HEK293 (cell line): Measurements from ENCODE around the gene TBL1X.

ENCODE experiments used
- CTCF ChIA-PET: fragments of 350-600 bp; formaldehyde crosslinking; extraction: SDS; loops from one replicate; lab custom pipeline; 2021; ENCODE audit warnings: antibody characterized with exemption; lab: Yijun Ruan, JAX
- POLR2A ChIA-PET: fragments of 300-600 bp; formaldehyde crosslinking; extraction: SDS; loops from one replicate; lab custom pipeline; 2020; ENCODE audit warnings: antibody characterized with exemption, inconsistent platforms; lab: Yijun Ruan, JAX
- H3K27ac ChIP-seq: fragments of 200-500 bp; sonication (Bioruptor generic); 2 replicates; pipeline ENCODE4 v1.5.1; 2014; ENCODE audit warnings: low read depth, low read length, control low read depth, inconsistent platforms; ENCODE audit errors: extremely low read depth
- H3K36me3 ChIP-seq, 2 experiments: fragments of 200-500 bp in 1 of 2; sonication (Bioruptor generic) in 1 of 2; 1 replicate in 1 of 2; 2 replicates in 1 of 2; pipeline ENCODE4 v1.5.1; 2014 to 2017; ENCODE audit warnings: inconsistent platforms in 2 of 2, low read length in 2 of 2; ENCODE audit not compliant: control insufficient read depth in 2 of 2, insufficient read depth in 1 of 2
- H3K4me1 ChIP-seq: fragments of 200-500 bp; sonication (Bioruptor generic); 2 replicates; pipeline ENCODE4 v1.5.1; 2014; ENCODE audit warnings: mild to moderate bottlenecking, low read length, inconsistent platforms; ENCODE audit not compliant: control insufficient read depth, insufficient read depth
- H3K4me3 ChIP-seq: 2 replicates; pipeline ENCODE4 v1.5.1; 2011; ENCODE audit warnings: low read depth, mild to moderate bottlenecking, control low read depth, low read length, moderate library complexity
- H3K9me3 ChIP-seq: fragments of 200-500 bp; sonication (Bioruptor generic); 2 replicates; pipeline ENCODE4 v1.5.1; 2014; ENCODE audit warnings: low read depth, low read length, inconsistent platforms; ENCODE audit not compliant: control insufficient read depth, insufficient read depth
- BCL11B ChIP-seq: fragments of 450-650 bp; formaldehyde crosslinking; IDR thresholded peaks from 2 replicates; pipeline ENCODE4 v1.5.1; 2016; ENCODE audit warnings: low read depth, missing biosample characterization, missing genetic modification characterization
- KLF8 ChIP-seq: fragments of 450-650 bp; formaldehyde crosslinking; IDR thresholded peaks from 2 replicates; pipeline ENCODE4 v1.5.1; 2016; ENCODE audit warnings: missing biosample characterization, missing genetic modification characterization
- KLF9 ChIP-seq: fragments of 450-650 bp; formaldehyde crosslinking; IDR thresholded peaks from 2 replicates; pipeline ENCODE4 v1.5.1; 2016; ENCODE audit warnings: missing biosample characterization, missing genetic modification characterization, low read depth
- SP2 ChIP-seq: fragments of 450-650 bp; formaldehyde crosslinking; IDR thresholded peaks from 2 replicates; pipeline ENCODE4 v1.5.1; 2016; ENCODE audit warnings: missing biosample characterization, missing genetic modification characterization
- SP7 ChIP-seq: fragments of 450-650 bp; formaldehyde crosslinking; IDR thresholded peaks from 2 replicates; pipeline ENCODE4 v1.5.1; 2016; ENCODE audit warnings: missing biosample characterization, missing genetic modification characterization
- ZBTB10 ChIP-seq: fragments of 450-650 bp; formaldehyde crosslinking; IDR thresholded peaks from 2 replicates; pipeline ENCODE4 v1.5.1; 2016; ENCODE audit warnings: missing biosample characterization, missing genetic modification characterization
- ZNF211 ChIP-seq: fragments of 450-650 bp; formaldehyde crosslinking; IDR thresholded peaks from 2 replicates; pipeline ENCODE4 v1.5.1; 2016; ENCODE audit warnings: low read depth, missing biosample characterization, missing genetic modification characterization
- ZNF214 ChIP-seq: fragments of 450-650 bp; formaldehyde crosslinking; IDR thresholded peaks from 2 replicates; pipeline ENCODE4 v1.5.1; 2017; ENCODE audit warnings: missing biosample characterization, mild to moderate bottlenecking, missing genetic modification characterization, borderline replicate concordance
- ZNF223 ChIP-seq: fragments of 450-650 bp; formaldehyde crosslinking; IDR thresholded peaks from 2 replicates; pipeline ENCODE4 v1.5.1; 2016; ENCODE audit warnings: missing biosample characterization, missing genetic modification characterization
- ZNF292 ChIP-seq: fragments of 450-650 bp; formaldehyde crosslinking; IDR thresholded peaks from 2 replicates; pipeline ENCODE4 v1.5.1; 2016; ENCODE audit warnings: low read depth, missing biosample characterization, missing genetic modification characterization, borderline replicate concordance
- ZNF335 ChIP-seq: fragments of 450-650 bp; formaldehyde crosslinking; conservative IDR thresholded peaks from 2 replicates; pipeline ENCODE4 v1.5.1; 2016; ENCODE audit warnings: missing biosample characterization, missing genetic modification characterization
- ZNF404 ChIP-seq: fragments of 450-650 bp; formaldehyde crosslinking; IDR thresholded peaks from 2 replicates; pipeline ENCODE4 v1.5.1; 2017; ENCODE audit warnings: missing biosample characterization, missing genetic modification characterization
- ZNF488 ChIP-seq: fragments of 450-650 bp; formaldehyde crosslinking; IDR thresholded peaks from 2 replicates; pipeline ENCODE4 v1.5.1; 2016; ENCODE audit warnings: missing biosample characterization, missing genetic modification characterization
- ZNF501 ChIP-seq: fragments of 450-650 bp; formaldehyde crosslinking; IDR thresholded peaks from 2 replicates; pipeline ENCODE4 v1.5.1; 2016; ENCODE audit warnings: missing biosample characterization, missing genetic modification characterization
- ZNF521 ChIP-seq: fragments of 450-650 bp; formaldehyde crosslinking; IDR thresholded peaks from 2 replicates; pipeline ENCODE4 v1.5.1; 2017; ENCODE audit warnings: missing biosample characterization, mild to moderate bottlenecking, missing genetic modification characterization
- ZNF596 ChIP-seq: fragments of 450-650 bp; IDR thresholded peaks from 2 replicates; pipeline ENCODE4 v1.5.0; 2018; ENCODE audit warnings: missing biosample characterization, mild to moderate bottlenecking, missing genetic modification characterization, moderate library complexity
- ZNF629 ChIP-seq: fragments of 450-650 bp; formaldehyde crosslinking; IDR thresholded peaks from 2 replicates; pipeline ENCODE4 v1.5.1; 2017; ENCODE audit warnings: missing biosample characterization, missing genetic modification characterization
- ZNF654 ChIP-seq: fragments of 450-650 bp; formaldehyde crosslinking; IDR thresholded peaks from 2 replicates; pipeline ENCODE4 v1.5.1; 2016; ENCODE audit warnings: low read depth, missing biosample characterization, missing genetic modification characterization
- ZNF76 ChIP-seq: fragments of 450-650 bp; formaldehyde crosslinking; IDR thresholded peaks from 2 replicates; pipeline ENCODE4; 2016; ENCODE audit warnings: low read depth, missing biosample characterization, missing genetic modification characterization, borderline replicate concordance
- ZNF843 ChIP-seq: fragments of 450-650 bp; formaldehyde crosslinking; IDR thresholded peaks from 2 replicates; pipeline ENCODE4 v1.5.1; 2016; ENCODE audit warnings: missing biosample characterization, missing genetic modification characterization
- ZSCAN4 ChIP-seq: fragments of 450-650 bp; formaldehyde crosslinking; IDR thresholded peaks from 2 replicates; pipeline ENCODE4 v1.5.1; 2017; ENCODE audit warnings: missing biosample characterization, missing genetic modification characterization
- TF ChIP-seq, protein P1 (sequence below): fragments of 450-650 bp; formaldehyde crosslinking; IDR thresholded peaks from 2 replicates; pipeline ENCODE4 v1.5.1; 2016; ENCODE audit warnings: missing biosample characterization, missing genetic modification characterization
- TF ChIP-seq, protein P2 (sequence below): fragments of 450-650 bp; formaldehyde crosslinking; IDR thresholded peaks from 2 replicates; pipeline ENCODE4 v1.5.1; 2016; ENCODE audit warnings: missing biosample characterization, missing genetic modification characterization, low read depth

The TBL1X gene

GRCh38 chrX:9703406-9703805 is 238.5 kb downstream of the TBL1X start (continued):
- no peak for TF ChIP-seq ZBTB10 (tag by site-specific recombination)
- TF ChIP-seq ZNF292 (tag by site-specific recombination), result no peak
- no peak for TF ChIP-seq ZNF223

GRCh38 chrX:9704876-9705465 is 240.1 kb downstream of the TBL1X start:
- TF ChIP-seq SP7 (tag by site-specific recombination) (no peak), ZNF488 (tag by site-specific recombination) (no peak), ZNF654 (tag by site-specific recombination) (no peak), ZNF843 (tag by site-specific recombination) (no peak), ZNF521 (tag by site-specific recombination) (no peak), KLF8 (tag by site-specific recombination) (no peak), ZNF335 (tag by site-specific recombination) (no peak), KLF9 (tag by site-specific recombination) (no peak), ZNF214 (tag by site-specific recombination) (no peak), ZNF211 (no peak), SP2 (tag by site-specific recombination) (no peak), ZNF629 (tag by site-specific recombination) (no peak), ZSCAN4 (tag by site-specific recombination) (no peak), ZNF596 (tag by site-specific recombination) (no peak), ZNF76 (tag by site-specific recombination) (no peak), ZNF404 (no peak), ZNF501 (tag by site-specific recombination) (no peak), BCL11B (tag by site-specific recombination) (no peak)
- TF ChIP-seq, protein P1, sequence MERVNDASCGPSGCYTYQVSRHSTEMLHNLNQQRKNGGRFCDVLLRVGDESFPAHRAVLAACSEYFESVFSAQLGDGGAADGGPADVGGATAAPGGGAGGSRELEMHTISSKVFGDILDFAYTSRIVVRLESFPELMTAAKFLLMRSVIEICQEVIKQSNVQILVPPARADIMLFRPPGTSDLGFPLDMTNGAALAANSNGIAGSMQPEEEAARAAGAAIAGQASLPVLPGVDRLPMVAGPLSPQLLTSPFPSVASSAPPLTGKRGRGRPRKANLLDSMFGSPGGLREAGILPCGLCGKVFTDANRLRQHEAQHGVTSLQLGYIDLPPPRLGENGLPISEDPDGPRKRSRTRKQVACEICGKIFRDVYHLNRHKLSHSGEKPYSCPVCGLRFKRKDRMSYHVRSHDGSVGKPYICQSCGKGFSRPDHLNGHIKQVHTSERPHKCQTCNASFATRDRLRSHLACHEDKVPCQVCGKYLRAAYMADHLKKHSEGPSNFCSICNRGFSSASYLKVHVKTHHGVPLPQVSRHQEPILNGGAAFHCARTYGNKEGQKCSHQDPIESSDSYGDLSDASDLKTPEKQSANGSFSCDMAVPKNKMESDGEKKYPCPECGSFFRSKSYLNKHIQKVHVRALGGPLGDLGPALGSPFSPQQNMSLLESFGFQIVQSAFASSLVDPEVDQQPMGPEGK (tag by site-specific recombination), result no peak
- TF ChIP-seq, protein P2, sequence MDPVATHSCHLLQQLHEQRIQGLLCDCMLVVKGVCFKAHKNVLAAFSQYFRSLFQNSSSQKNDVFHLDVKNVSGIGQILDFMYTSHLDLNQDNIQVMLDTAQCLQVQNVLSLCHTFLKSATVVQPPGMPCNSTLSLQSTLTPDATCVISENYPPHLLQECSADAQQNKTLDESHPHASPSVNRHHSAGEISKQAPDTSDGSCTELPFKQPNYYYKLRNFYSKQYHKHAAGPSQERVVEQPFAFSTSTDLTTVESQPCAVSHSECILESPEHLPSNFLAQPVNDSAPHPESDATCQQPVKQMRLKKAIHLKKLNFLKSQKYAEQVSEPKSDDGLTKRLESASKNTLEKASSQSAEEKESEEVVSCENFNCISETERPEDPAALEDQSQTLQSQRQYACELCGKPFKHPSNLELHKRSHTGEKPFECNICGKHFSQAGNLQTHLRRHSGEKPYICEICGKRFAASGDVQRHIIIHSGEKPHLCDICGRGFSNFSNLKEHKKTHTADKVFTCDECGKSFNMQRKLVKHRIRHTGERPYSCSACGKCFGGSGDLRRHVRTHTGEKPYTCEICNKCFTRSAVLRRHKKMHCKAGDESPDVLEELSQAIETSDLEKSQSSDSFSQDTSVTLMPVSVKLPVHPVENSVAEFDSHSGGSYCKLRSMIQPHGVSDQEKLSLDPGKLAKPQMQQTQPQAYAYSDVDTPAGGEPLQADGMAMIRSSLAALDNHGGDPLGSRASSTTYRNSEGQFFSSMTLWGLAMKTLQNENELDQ (tag by site-specific recombination), result no peak
- TF ChIP-seq, all 188 proteins: peak for 0
- Histone ChIP-seq H3K4me3 (no peak overlapping the region), H3K27ac (no peak overlapping the region), H3K9me3 (no peaks in the 10 kb centered on the region), H3K36me3 (peaks cover 0 to 37% of the 10 kb centered on the region in 2 experiments; a peak in 2 of 3 replicates), H3K4me1 (no peaks in the 10 kb centered on the region)
- ChIA-PET CTCF (interaction anchor here (0.6 kb wide), 1 partner anchor 815 kb away, joined by 3 read pairs; no protein-coding TSS in a partner anchor), POLR2A (no interaction called here)
